CD4-positive, alpha-beta T cell treated with Interleukin-6 at 100 ng/mL for 8 hours (primary cell): ENCODE measurements around the gene ITGB1BP1.
A peak's percentile ranks its signal among the peaks of the same experiment; 100 is the strongest.

Experiments
- DNase-seq: peaks from one replicate; pipeline ENCODE4 v3.0.0-alpha.2; 2020; ENCODE audit warnings: mixed read lengths, low spot score

The ITGB1BP1 gene

DNA sequence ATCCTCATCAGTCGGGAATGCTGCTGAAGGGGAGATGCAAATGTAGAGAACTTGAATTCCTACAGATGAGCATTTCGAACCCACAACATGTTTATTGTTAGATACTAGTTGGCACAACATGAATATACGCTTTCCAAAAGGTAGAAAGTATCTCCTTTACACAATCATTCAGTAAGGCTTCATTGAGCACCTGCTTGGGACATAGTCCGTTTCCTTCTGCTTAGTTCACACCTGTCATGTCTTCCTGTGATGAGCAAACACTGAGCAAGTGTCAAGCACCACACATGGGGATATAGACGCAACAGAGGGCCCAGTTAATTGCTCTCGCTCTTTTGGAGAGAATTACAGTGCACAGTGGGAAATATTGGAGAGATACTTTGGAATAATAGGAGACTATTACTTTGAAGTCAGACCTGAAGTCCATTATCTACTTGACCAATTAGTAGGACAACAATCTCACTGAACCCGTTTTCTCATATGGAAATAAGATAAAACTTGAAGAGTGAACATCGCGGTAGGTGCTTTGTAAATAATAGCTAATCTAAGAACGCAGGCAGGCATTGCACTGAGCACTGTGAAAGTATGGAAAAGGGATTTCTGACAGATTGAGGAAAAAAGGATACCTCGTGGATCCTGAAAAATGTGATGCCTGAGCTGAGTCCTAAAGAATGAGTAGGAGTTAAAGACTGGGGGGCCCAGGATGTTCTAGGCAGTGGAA, 1.3 kb upstream of the ITGB1BP1 start:
- DNase-seq = no peak

DNA sequence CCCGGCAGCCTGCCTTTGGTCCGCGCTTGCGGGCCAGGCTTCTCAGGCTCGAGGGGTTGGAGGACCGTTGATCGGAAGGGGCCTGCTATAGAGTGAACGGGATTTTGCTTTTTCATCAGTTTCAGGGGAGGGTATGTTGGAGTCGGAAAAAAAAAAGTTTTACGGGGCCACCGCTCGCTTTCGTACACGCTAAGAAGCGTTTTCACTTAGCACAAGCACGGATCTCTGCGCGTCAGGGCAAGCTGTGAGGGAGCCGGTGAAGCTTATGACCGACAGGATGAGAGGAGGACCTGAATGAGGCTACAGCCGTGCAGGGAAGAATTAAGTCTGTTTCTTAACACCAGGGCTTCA, 569 bp upstream of the ITGB1BP1 start:
- no peak for DNase-seq

GRCh38 chr2:9422321-9423099, 818 bp downstream of the ITGB1BP1 start:
- peak; percentile 27 for DNase-seq

- no peak for DNase-seq
These were observed 2.8 kb downstream of the ITGB1BP1 start for GRCh38 chr2:9420495-9420894.

DNA sequence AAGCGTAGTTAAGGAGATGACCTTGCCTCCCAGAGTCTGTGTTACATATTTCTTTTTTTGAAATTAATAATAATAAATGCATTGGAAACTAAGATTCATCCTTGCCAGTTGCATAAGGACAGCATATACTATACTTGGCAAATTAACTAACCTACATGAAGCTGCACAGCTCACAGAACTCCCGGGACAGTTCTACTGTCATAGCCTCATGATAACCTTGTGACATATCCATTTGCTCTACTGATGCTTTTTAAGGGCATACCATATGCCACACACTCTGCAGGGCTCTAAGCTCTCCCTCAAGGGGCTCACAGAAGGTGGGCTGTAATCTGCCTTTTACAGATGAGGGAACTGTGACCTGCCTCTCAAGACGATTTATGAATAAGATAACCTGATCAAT, 3.8 kb downstream of the ITGB1BP1 start:
- no peak for DNase-seq

DNA sequence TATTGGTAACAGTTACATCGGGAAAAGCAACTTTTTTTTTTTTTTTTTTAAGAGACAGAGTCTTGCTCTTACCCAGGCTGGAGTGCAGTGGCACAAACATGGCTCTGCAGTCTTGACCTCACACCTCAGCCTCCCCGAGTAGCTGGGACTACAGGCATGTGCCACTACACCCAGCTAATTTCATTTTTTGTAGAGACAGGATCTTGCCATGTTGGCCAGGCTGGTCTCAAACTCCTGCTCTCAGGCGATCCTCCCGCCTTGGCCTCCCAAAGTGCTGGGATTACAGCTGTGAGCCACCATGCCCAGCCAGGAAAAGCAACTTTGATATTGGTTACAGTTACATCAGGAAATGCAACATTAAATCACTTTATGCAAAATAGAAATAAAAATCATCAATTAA, 4.6 kb downstream of the ITGB1BP1 start:
- no peak for DNase-seq

DNA sequence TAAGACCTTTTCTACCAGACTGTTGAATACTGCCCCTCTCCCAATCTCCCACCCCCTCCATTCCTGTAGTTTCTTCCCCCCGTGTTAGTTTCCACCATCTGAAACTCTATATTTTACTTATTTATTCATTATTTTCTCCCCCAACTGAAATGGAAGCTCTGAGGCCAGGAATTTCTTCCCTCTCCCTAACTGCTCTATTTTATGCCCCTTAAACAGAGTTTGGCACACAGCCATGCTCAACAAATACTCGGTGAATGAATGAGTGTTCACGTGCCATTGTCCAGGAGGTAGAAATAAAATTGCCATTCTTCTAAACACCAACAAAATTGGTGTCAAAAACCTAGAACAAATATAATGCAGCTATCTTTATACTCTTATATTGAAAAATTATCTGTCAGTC, 5.6 kb downstream of the ITGB1BP1 start:
- DNase-seq = no peak

GRCh38 chr2:9416962-9417316, 6.4 kb downstream of the ITGB1BP1 start:
- no peak for DNase-seq

DNA sequence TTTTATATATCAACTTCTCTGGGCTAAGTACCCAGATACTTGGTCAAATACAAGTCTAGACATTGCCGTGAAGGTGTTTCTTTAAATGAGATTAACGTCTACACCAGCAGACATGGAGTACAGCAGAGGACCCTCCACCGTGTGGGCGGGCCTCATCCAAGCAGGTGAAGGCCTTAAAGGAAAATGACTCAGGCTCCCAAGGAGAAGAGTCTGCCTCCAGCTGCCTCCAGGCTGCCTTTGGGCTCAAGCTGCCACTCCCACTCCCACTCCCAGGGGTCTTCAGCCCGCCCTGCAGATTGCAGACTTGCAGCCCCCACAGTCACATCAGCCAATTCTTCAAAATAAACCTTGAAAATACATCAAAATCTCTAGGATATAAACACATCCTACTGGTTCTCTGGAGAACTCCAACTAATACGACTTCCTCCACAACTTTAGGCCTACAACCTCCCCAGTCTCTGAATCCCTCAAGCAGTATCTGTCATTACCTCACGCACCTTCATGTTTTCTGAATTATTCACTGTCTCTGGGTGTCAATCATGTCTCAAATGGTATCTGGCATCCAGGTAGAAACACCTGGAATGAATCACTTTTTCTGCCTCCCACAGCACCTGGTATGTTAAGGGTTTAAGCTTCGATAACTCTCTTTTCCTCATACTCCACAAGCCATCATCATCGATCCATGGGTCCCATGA, 6.9 kb downstream of the ITGB1BP1 start:
- DNase-seq = no peak

DNA sequence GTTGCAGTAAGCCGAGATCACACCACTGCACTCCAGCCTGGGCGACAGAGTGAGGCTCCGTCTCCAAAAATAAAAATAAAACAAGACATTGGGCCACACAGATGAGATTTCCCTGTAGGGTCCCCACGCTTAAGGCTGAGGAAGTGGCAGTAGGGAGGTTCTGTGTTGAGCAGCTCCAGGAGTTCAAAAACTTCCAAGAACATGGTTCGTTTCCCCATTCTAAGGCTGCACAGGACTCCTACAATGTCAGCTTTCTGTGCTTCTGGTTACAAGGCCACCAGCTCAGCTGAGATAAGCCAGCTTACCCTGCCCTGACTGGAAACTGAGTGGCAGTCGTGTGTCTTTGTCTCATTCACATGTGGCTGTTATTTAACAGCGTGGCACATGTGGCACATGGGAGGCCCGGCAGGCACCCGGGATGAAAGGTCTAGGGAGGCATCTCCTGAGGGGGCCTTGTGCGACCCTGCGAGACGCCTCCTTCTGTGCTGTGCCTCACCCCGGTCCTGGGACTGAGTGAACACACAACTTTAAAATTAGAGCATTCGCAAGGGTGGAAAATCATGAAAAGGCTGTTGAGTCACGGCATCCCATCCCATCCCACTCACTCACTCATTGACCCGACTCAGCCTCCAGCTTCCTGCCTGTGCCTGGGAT, 7.7 kb downstream of the ITGB1BP1 start:
- DNase-seq = no peak

DNA sequence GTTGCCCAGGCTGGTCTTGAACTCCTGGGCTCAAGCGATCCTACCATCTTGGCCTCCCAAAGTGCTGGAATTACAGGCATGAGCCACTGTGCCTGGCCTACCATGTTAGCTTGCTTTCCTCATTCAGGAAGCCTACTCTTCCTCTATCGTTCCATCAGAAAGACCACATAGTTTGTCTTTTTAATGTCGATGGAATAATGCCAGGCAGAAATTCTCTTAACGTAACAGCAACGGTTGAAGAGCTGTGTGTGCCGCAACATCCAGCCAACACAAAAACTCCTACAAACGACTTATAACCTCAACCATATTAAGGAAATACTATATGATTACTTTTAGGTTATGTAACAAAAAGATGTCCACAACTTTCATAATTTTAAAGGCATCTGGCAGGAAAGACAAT, 10.5 kb downstream of the ITGB1BP1 start:
- no peak for DNase-seq

- DNase-seq = no peak
These were observed 13.2 kb downstream of the ITGB1BP1 start for GRCh38 chr2:9410108-9410507.

GRCh38 chr2:9408641-9409151, 14.6 kb downstream of the ITGB1BP1 start:
- DNase-seq = no peak

DNA sequence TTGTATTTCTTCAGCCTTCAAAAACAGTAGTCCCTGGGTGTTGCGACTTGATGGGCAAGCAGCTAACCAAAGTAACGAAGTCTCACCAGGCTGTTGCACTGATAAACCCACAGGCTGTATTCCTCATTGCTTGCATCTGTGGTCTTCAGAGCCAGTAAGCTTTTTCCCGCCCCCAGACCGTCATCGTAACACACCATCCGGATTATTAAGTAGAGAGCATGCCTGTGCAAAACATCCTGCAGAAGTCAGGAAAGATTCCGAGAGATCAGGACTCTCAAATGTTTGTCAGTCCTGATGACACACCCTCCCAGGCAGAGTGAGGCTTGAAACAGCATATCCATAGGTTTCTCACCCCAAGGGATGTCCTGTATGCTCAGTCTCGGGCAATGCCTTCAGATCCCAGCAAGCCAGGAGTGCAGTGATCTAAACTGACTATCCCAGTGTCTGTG, 15.9 kb downstream of the ITGB1BP1 start:
- no peak for DNase-seq

- DNase-seq = no peak
These were observed 16.6 kb downstream of the ITGB1BP1 start for GRCh38 chr2:9406529-9407362.

DNA sequence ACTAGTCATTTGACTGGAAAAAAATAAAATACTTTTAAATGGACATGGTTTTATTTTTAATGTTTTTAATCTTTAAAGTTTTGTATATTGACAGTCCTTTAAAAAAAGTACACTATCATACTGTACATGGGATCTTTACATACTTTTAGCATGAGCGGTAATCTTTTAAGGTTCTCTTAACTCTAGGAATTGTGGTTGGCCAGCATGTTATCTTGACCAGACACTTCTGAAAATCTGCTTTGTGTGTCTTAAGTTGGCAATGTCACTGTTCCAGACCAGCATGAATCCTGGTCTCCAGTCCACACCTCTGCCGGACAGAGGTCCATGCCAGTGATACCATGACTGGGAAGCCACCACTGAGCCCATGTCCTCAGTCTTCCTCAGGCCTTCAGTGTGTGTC, 17.7 kb downstream of the ITGB1BP1 start:
- DNase-seq = no peak

GRCh38 chr2:9404451-9404850, 18.9 kb downstream of the ITGB1BP1 start:
- DNase-seq = no peak

GRCh38 chr2:9403924-9404323, 19.4 kb downstream of the ITGB1BP1 start:
- no peak for DNase-seq

DNA sequence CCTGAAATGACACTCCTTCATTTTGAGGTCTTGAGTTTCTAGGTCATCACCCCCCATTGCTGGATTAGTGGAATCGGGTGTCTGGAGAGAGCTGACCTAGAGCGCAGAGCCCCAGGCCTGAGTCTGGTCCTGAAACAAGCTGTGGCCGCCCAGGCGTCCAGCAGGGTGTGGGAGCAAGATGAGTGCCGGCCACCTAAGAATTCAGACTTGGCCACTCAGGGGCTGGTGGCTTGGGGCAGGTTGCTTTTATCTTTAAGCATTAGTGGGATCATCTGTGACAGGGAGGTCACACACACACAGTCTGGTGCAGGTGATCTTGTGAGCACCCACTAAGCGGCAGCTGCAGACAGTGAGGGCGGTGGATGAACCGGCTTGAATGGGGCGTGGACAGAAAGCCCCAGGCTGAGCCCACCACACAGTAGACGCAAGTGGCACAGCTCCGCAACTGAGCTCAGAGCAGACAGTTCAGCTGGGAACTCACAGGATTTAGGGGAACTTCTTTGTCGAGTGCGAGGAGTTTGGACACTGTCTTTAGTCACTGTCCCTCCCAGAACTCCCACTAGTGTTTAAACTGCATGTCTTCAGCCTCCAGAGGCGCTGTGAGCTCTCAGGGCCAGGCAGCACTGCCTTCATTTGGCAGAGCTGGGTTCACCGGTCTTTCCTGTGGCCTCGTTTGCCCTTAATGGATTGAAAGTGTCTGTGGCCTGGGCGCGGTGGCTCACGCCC, 21.5 kb downstream of the ITGB1BP1 start:
- DNase-seq = no peak

DNA sequence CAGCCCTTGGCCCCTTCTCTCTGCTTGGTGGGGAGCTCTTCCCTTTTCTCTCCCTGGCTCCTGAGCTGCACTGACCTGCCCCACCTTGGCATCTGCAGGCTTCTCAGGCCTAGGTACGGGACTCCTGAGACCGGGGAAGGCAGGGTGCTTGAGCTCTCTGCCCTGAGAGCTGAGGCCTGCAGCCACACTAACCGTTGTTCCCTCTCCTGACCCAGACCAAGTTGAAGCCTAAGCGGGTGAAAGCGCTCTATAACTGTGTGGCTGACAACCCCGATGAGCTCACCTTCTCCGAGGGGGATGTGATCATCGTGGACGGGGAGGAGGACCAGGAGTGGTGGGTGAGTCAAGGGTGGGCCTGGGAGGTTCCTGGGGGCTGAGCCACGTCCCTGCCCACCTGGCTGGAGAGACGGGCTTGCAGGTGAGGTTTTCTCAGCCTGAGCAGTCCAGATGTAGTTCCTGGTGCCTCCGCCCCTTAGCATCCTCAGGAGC, 22.2 kb downstream of the ITGB1BP1 start:
- no peak for DNase-seq
